Adrenal gland (tissue), 12 donors: ENCODE measurements around the gene USP40. TPM values are rescaled to one million over a fixed set of nuclear protein-coding genes. Genes with fewer than 3 reads are reported as not detected.

Experiments used
- DNase-seq, 7 donors: peaks; one replicate each; pipeline ENCODE4 v3.0.0-alpha.2; 2019 to 2020
- H3K27ac ChIP-seq, 5 donors: fragments of 200-600 bp; sonication (generic) in 4 of 5; 1 replicate in 3 of 5; 2 replicates in 2 of 5; pipeline versions ENCODE4 v1.5.1 to v1.8.0; 2016 to 2020; ENCODE audit warnings: mild to moderate bottlenecking in 1 of 5
- H3K27me3 ChIP-seq: fragments of 200-600 bp; 2 replicates; pipeline ENCODE4 v1.8.0; 2021
- H3K36me3 ChIP-seq, 2 donors: fragments of 200-600 bp; replicated peaks in 1 of 2; 1 replicate in 1 of 2; 2 replicates in 1 of 2; pipeline versions ENCODE4 v1.5.1 to v1.8.0; 2018 to 2022
- H3K4me1 ChIP-seq, 2 donors: fragments of 200-600 bp; replicated peaks in 1 of 2; 1 replicate in 1 of 2; 2 replicates in 1 of 2; pipeline versions ENCODE4 v1.5.1 to v1.8.0; 2018 to 2021
- H3K4me3 ChIP-seq, 4 donors: fragments of 200-600 bp; sonication (generic) in 3 of 4; one replicate each; pipeline ENCODE4 v1.5.1; 2016 to 2018
- H3K9me3 ChIP-seq, 3 donors: fragments of 200-600 bp; sonication (generic) in 1 of 3; replicated peaks in 1 of 3; 1 replicate in 2 of 3; 2 replicates in 1 of 3; pipeline versions ENCODE4 v1.5.1 to v1.8.0; 2016 to 2021
- CTCF ChIP-seq, 6 experiments: fragments of 450-650 bp in 4 of 6; fragments of 200-600 bp in 2 of 6; sonication (generic) in 1 of 6; IDR thresholded peaks; 1 replicate in 5 of 6; 2 replicates in 1 of 6; pipeline versions ENCODE4 v1.5.1 to v1.8.0; 2016 to 2021; ENCODE audit warnings: antibody characterized with exemption in 6 of 6, mild to moderate bottlenecking in 2 of 6, moderate library complexity in 1 of 6
- POLR2A ChIP-seq, 2 donors: fragments of 450-650 bp; IDR thresholded peaks; one replicate each; pipeline ENCODE4 v1.6.1; 2017; ENCODE audit warnings: antibody characterized with exemption in 2 of 2, mild to moderate bottlenecking in 2 of 2, moderate library complexity in 1 of 2
- WGBS, 4 donors: extraction: QIAGEN DNeasy Blood & Tissue Kit in 2 of 4; methylation state at CpG; one replicate each; pipeline versions ENCODE4 v1.1.5 to v1.1.7; 2013 to 2017; 5-methylcytosine and 5-hydroxymethylcytosine counted together
- intact Hi-C, 2 donors: fragments of 100-400 bp; cut with DNase I; formaldehyde crosslinking; loops; one replicate each; pipeline versions ENCODE4 v1.14.1 to v1.15.0; 2022 to 2023
- polyA plus RNA-seq, 3 donors: library from polyadenylated mRNA; stranded (reverse); fragments of 200-250 nt in 2 of 3; fragments of 350-450 nt in 1 of 3; fragmentation: Illumina TruSeq in 1 of 3; extraction: RNeasy Lipid Tissue Mini Kit (QIAGEN cat#74804) in 1 of 3; gene quantifications; one replicate each; pipeline ENCODE4 v1.2.3, GENCODE V29; 2013 to 2014
- total RNA-seq, 9 donors: library from RNA; depleted of rRNA in 4 of 9; stranded (reverse); fragments of >200 nt in 4 of 9; fragments of 120-200 nt in 1 of 9; fragmentation: NEBNext Ultra II Directional in 1 of 9; extraction: Animal tissue kit (Norgen Biotek cat#: 25700) in 1 of 9; gene quantifications; one replicate each; pipeline versions ENCODE4 v1.1.0 to v1.2.4, GENCODE V29; 2013 to 2023
- donor health status: healthy with polysubstance abuse.
- donor health status: Bipolar disorder and iron deficiency.
- donor health status: DM: yes; HTN: yes; CAD: no.
- donor health status: DM: no; HTN: no; CAD: no.
- donor health status: DM: no; HTN: no; CAD: no.
- donor health status: DM: yes; HTN: yes; CAD: no.

USP40 gene
- total and polyA plus RNA-seq, 12 donors, result 25.1 to 98.7 (median 46.3) TPM

- H3K27me3 ChIP-seq, result no peaks in the 10 kb centered on the region
- intact Hi-C loops, result no loop called here
- H3K9me3 ChIP-seq, result no peaks in the 10 kb centered on the region
- no peaks in the 10 kb centered on the region for H3K4me1 ChIP-seq
- peaks cover 0 to 74% of the 10 kb centered on the region in 2 donors for H3K36me3 ChIP-seq
- DNase-seq, result no peak
- no peak for TF ChIP-seq CTCF (IDR thresholded peaks at IDR 0.05)
- TF ChIP-seq POLR2A (IDR thresholded peaks at IDR 0.05), result no peak
- H3K27ac ChIP-seq, result no peak overlapping the region
- no peak overlapping the region for H3K4me3 ChIP-seq
- 88 to 97% (median 97%) methylated on average over 14 to 20 of the region's 20 CpGs for WGBS, 4 donors
These were observed 108.5 kb downstream of the USP40 start for GRCh38 chr2:233458031-233458610.

- H3K9me3 ChIP-seq, result no peaks in the 10 kb centered on the region
- no peak for TF ChIP-seq CTCF (IDR thresholded peaks at IDR 0.05)
- TF ChIP-seq POLR2A (IDR thresholded peaks at IDR 0.05), result no peak
- intact Hi-C loops, result no loop called here
- H3K27me3 ChIP-seq, result no peaks in the 10 kb centered on the region
- H3K27ac ChIP-seq, result no peak overlapping the region
- H3K36me3 ChIP-seq, result peaks cover 0 to 74% of the 10 kb centered on the region in 2 donors
- no peak for DNase-seq
- no peaks in the 10 kb centered on the region for H3K4me1 ChIP-seq
- H3K4me3 ChIP-seq, result no peak overlapping the region
- 95 to 98% (median 96%) methylated on average over 5 of the region's 5 CpGs for WGBS, 4 donors
These were observed 109.2 kb downstream of the USP40 start for GRCh38 chr2:233457356-233457755.

GRCh38 chr2:233456934-233457333, 109.6 kb downstream of the USP40 start:
- Histone ChIP-seq H3K4me1 (no peaks in the 10 kb centered on the region), H3K4me3 (no peak overlapping the region), H3K36me3 (peaks cover 0 to 74% of the 10 kb centered on the region in 2 donors), H3K9me3 (no peaks in the 10 kb centered on the region), H3K27me3 (no peaks in the 10 kb centered on the region), H3K27ac (no peak overlapping the region)
- DNase-seq, result no peak
- 92 to 95% (median 93%) methylated on average over 4 to 5 of the region's 5 CpGs for WGBS, 4 donors
- no peak for TF ChIP-seq POLR2A (IDR thresholded peaks at IDR 0.05)
- no peak for TF ChIP-seq CTCF (IDR thresholded peaks at IDR 0.05)
- intact Hi-C loops, result no loop called here

- H3K9me3 ChIP-seq, result no peaks in the 10 kb centered on the region
- no peak overlapping the region for H3K27ac ChIP-seq
- intact Hi-C loops, result no loop called here
- 96 to 98% (median 97%) methylated on average over 11 of the region's 11 CpGs for WGBS, 4 donors
- no peak for DNase-seq
- peaks cover 0 to 76% of the 10 kb centered on the region in 2 donors for H3K36me3 ChIP-seq
- H3K27me3 ChIP-seq, result no peaks in the 10 kb centered on the region
- H3K4me1 ChIP-seq, result no peaks in the 10 kb centered on the region
- TF ChIP-seq POLR2A (IDR thresholded peaks at IDR 0.05) (no peak), CTCF (IDR thresholded peaks at IDR 0.05) (no peak)
- no peak overlapping the region for H3K4me3 ChIP-seq
These were observed 110.5 kb downstream of the USP40 start for GRCh38 chr2:233456111-233456510.
